ENCODE measurements around the gene MAP6D1.

MAP6D1 gene

DNA sequence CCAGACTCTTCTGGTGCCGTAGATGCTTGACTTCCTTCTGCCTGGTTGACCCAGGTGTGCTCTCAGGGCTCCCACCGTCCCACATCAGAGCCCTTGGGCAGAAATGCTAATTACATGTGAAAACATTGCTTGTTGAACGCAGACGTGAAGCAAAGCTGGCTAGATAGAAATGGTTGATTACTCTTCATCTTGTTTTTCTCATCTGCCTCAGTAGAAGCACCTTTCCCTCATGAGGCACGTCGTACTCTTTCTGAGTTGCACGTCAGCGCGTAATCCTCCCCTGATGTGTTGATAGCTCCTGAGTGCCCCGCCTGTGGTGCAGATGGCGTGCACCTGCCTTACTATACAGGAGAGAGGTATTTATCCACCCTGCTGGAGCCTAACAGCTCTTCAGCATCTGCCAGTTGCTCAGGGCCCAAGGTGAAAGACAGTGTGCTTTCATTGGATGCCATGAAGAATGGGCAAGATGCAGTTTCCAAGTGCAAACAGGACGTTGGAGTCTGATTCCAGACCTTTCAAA is 18.1 kb downstream of the MAP6D1 start:
- H3K27ac ChIP-seq (ENCODE audit: low read depth, low read length), result no peak overlapping the region

DNA sequence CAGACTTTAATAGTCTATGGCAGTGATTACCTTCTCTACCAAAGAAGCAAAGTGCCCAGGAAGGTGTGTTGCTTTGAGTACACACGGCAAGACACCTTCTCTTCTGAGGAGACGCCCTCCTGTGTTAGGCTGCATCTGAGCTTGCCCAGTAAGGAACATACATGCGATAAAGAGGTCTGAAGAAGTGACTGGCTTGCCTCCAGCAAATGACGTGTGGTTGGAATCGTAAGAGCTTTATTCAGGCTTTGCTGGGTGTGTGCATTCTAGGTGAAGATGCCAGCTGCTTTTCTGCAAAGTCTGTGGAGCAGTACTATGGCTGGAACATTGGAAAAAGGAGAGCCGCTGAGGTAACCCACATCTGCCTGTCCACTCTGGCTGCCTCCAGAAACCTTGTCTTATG is 22.4 kb downstream of the MAP6D1 start:
- Histone ChIP-seq H3K79me1 (ENCODE audit: low read length) (no peaks in the 10 kb centered on the region), H3K36me3 (ENCODE audit: control insufficient read depth, insufficient read depth, low read length) (peaks cover 33% of the 10 kb centered on the region), H2BK5ac (ENCODE audit: low read length) (no peak overlapping the region), H3K4me2 (ENCODE audit: low read length) (no peak overlapping the region), H4K5ac (ENCODE audit: low read length) (no peak overlapping the region), H3K9ac (ENCODE audit: low read length) (no peak overlapping the region), H3K27ac (ENCODE audit: low read depth, low read length) (no peak overlapping the region), H3K18ac (ENCODE audit: low read length) (no peak overlapping the region), H2BK15ac (replicated peaks; ENCODE audit: low read depth) (no peak overlapping the region), H3K4me3 (ENCODE audit: low read length) (no peak overlapping the region), H4K8ac (ENCODE audit: low read depth, low read length) (no peak overlapping the region), H3K4ac (ENCODE audit: low read depth, low read length) (no peak overlapping the region), H2AK5ac (ENCODE audit: low read length) (no peak overlapping the region), H2BK120ac (ENCODE audit: low read depth, low read length) (no peak overlapping the region), H3K27me3 (ENCODE audit: insufficient read depth, low read length, poor library complexity) (no peaks in the 10 kb centered on the region), H3K23ac (ENCODE audit: low read length) (no peak overlapping the region), H3K4me1 (ENCODE audit: control insufficient read depth, low read depth, low read length) (no peaks in the 10 kb centered on the region), H3K56ac (ENCODE audit: low read length) (no peak overlapping the region), H3K79me2 (ENCODE audit: control insufficient read depth, insufficient read depth, low read length) (no peaks in the 10 kb centered on the region)
- no peak for DNase-seq
- WGBS (ENCODE audit: extremely low coverage, insufficient coverage, low lambda C conversion rate), result no CpG with 5 or more reads among the region's 6 CpGs

More for the DNA sequence above, 18.1 kb downstream of the MAP6D1 start:
- Histone ChIP-seq H3K56ac (ENCODE audit: low read length) (no peak overlapping the region), H2BK120ac (ENCODE audit: low read depth, low read length) (no peak overlapping the region), H2BK15ac (replicated peaks; ENCODE audit: low read depth) (no peak overlapping the region), H3K9ac (ENCODE audit: low read length) (no peak overlapping the region), H2BK5ac (ENCODE audit: low read length) (no peak overlapping the region), H3K23ac (ENCODE audit: low read length) (no peak overlapping the region), H3K4me3 (ENCODE audit: low read length) (no peak overlapping the region), H3K4ac (ENCODE audit: low read depth, low read length) (no peak overlapping the region), H3K4me1 (ENCODE audit: control insufficient read depth, low read depth, low read length) (no peaks in the 10 kb centered on the region), H3K36me3 (ENCODE audit: control insufficient read depth, insufficient read depth, low read length) (peaks cover 35% of the 10 kb centered on the region), H3K4me2 (ENCODE audit: low read length) (no peak overlapping the region), H4K8ac (ENCODE audit: low read depth, low read length) (no peak overlapping the region), H4K5ac (ENCODE audit: low read length) (no peak overlapping the region), H3K27me3 (ENCODE audit: insufficient read depth, low read length, poor library complexity) (no peaks in the 10 kb centered on the region), H3K79me2 (ENCODE audit: control insufficient read depth, insufficient read depth, low read length) (no peaks in the 10 kb centered on the region), H3K79me1 (ENCODE audit: low read length) (no peaks in the 10 kb centered on the region), H2AK5ac (ENCODE audit: low read length) (no peak overlapping the region), H3K18ac (ENCODE audit: low read length) (no peak overlapping the region)
- WGBS (ENCODE audit: extremely low coverage, insufficient coverage, low lambda C conversion rate), result no CpG with 5 or more reads among the region's 12 CpGs
- no peak for DNase-seq

DNA sequence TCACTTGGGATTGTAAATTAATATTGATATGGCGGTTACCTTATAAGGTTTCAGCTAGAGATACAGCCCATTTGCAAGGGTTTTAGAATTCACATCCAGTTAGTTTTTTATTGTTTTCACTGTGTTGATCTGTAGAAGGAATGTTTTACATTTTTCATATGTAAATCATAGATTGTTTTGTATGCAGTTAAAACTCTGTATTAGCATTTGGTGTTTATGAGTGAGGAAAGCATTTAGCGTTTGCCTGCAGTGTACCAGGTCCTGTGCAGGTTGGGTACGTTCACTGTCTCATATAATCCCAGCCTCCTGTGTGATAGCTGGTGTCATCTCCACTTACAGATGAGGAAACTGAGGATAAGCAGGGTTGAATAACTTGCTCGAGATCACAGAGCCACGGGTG is 23.8 kb downstream of the MAP6D1 start:
- Histone ChIP-seq H3K27ac (ENCODE audit: low read depth, low read length) (no peak overlapping the region), H3K79me2 (ENCODE audit: control insufficient read depth, insufficient read depth, low read length) (no peaks in the 10 kb centered on the region), H4K5ac (ENCODE audit: low read length) (no peak overlapping the region), H3K23ac (ENCODE audit: low read length) (no peak overlapping the region), H3K36me3 (ENCODE audit: control insufficient read depth, insufficient read depth, low read length) (peaks cover 24% of the 10 kb centered on the region), H2BK5ac (ENCODE audit: low read length) (no peak overlapping the region), H3K4me2 (ENCODE audit: low read length) (no peak overlapping the region), H3K4me3 (ENCODE audit: low read length) (no peak overlapping the region), H2AK5ac (ENCODE audit: low read length) (no peak overlapping the region), H3K4me1 (ENCODE audit: control insufficient read depth, low read depth, low read length) (no peaks in the 10 kb centered on the region), H3K9ac (ENCODE audit: low read length) (no peak overlapping the region), H3K27me3 (ENCODE audit: insufficient read depth, low read length, poor library complexity) (no peaks in the 10 kb centered on the region), H3K18ac (ENCODE audit: low read length) (no peak overlapping the region), H3K4ac (ENCODE audit: low read depth, low read length) (no peak overlapping the region), H3K56ac (ENCODE audit: low read length) (no peak overlapping the region), H4K8ac (ENCODE audit: low read depth, low read length) (no peak overlapping the region), H3K79me1 (ENCODE audit: low read length) (no peaks in the 10 kb centered on the region), H2BK15ac (replicated peaks; ENCODE audit: low read depth) (no peak overlapping the region), H2BK120ac (ENCODE audit: low read depth, low read length) (no peak overlapping the region)
- DNase-seq, result no peak
- no CpG with 5 or more reads among the region's 5 CpGs for WGBS (ENCODE audit: extremely low coverage, insufficient coverage, low lambda C conversion rate)

GRCh38 chr3:183800243-183800863 is 25.0 kb downstream of the MAP6D1 start:
- Histone ChIP-seq H3K18ac (ENCODE audit: low read length) (no peak overlapping the region), H3K79me1 (ENCODE audit: low read length) (no peaks in the 10 kb centered on the region), H4K5ac (ENCODE audit: low read length) (no peak overlapping the region), H2BK15ac (replicated peaks; ENCODE audit: low read depth) (no peak overlapping the region), H3K4ac (ENCODE audit: low read depth, low read length) (no peak overlapping the region), H3K4me1 (ENCODE audit: control insufficient read depth, low read depth, low read length) (no peaks in the 10 kb centered on the region), H3K4me3 (ENCODE audit: low read length) (no peak overlapping the region), H4K8ac (ENCODE audit: low read depth, low read length) (no peak overlapping the region), H3K56ac (ENCODE audit: low read length) (no peak overlapping the region), H3K27ac (ENCODE audit: low read depth, low read length) (no peak overlapping the region), H3K79me2 (ENCODE audit: control insufficient read depth, insufficient read depth, low read length) (no peaks in the 10 kb centered on the region), H3K4me2 (ENCODE audit: low read length) (no peak overlapping the region), H2BK5ac (ENCODE audit: low read length) (no peak overlapping the region), H3K9ac (ENCODE audit: low read length) (no peak overlapping the region), H2BK120ac (ENCODE audit: low read depth, low read length) (no peak overlapping the region), H2AK5ac (ENCODE audit: low read length) (no peak overlapping the region), H3K23ac (ENCODE audit: low read length) (no peak overlapping the region), H3K27me3 (ENCODE audit: insufficient read depth, low read length, poor library complexity) (no peaks in the 10 kb centered on the region), H3K36me3 (ENCODE audit: control insufficient read depth, insufficient read depth, low read length) (peaks cover 19% of the 10 kb centered on the region)
- DNase-seq, result no peak
- no CpG with 5 or more reads among the region's 8 CpGs for WGBS (ENCODE audit: extremely low coverage, insufficient coverage, low lambda C conversion rate)

- H4K5ac ChIP-seq (ENCODE audit: low read length), result no peak overlapping the region
- no peaks in the 10 kb centered on the region for H3K4me1 ChIP-seq (ENCODE audit: control insufficient read depth, low read depth, low read length)
- H3K23ac ChIP-seq (ENCODE audit: low read length), result no peak overlapping the region
- H3K79me2 ChIP-seq (ENCODE audit: control insufficient read depth, insufficient read depth, low read length), result no peaks in the 10 kb centered on the region
- DNase-seq, result no peak
- no peaks in the 10 kb centered on the region for H3K27me3 ChIP-seq (ENCODE audit: insufficient read depth, low read length, poor library complexity)
- no peak overlapping the region for H2BK15ac ChIP-seq (replicated peaks; ENCODE audit: low read depth)
- WGBS (ENCODE audit: extremely low coverage, insufficient coverage, low lambda C conversion rate), result no CpG with 5 or more reads among the region's 5 CpGs
- no peaks in the 10 kb centered on the region for H3K79me1 ChIP-seq (ENCODE audit: low read length)
- H3K9ac ChIP-seq (ENCODE audit: low read length), result no peak overlapping the region
- H3K4me2 ChIP-seq (ENCODE audit: low read length), result no peak overlapping the region
- H3K4me3 ChIP-seq (ENCODE audit: low read length), result no peak overlapping the region
- H2BK5ac ChIP-seq (ENCODE audit: low read length), result no peak overlapping the region
- no peak overlapping the region for H4K8ac ChIP-seq (ENCODE audit: low read depth, low read length)
- H3K4ac ChIP-seq (ENCODE audit: low read depth, low read length), result no peak overlapping the region
- no peak overlapping the region for H3K27ac ChIP-seq (ENCODE audit: low read depth, low read length)
- no peak overlapping the region for H2BK120ac ChIP-seq (ENCODE audit: low read depth, low read length)
- no peak overlapping the region for H2AK5ac ChIP-seq (ENCODE audit: low read length)
- H3K56ac ChIP-seq (ENCODE audit: low read length), result no peak overlapping the region
- peaks cover 19% of the 10 kb centered on the region for H3K36me3 ChIP-seq (ENCODE audit: control insufficient read depth, insufficient read depth, low read length)
- H3K18ac ChIP-seq (ENCODE audit: low read length), result no peak overlapping the region
Measured at GRCh38 chr3:183799461-183799860, 25.9 kb downstream of the MAP6D1 start.

GRCh38 chr3:183797996-183798395 is 27.4 kb downstream of the MAP6D1 start:
- Histone ChIP-seq H3K27ac (ENCODE audit: low read depth, low read length) (no peak overlapping the region), H4K8ac (ENCODE audit: low read depth, low read length) (no peak overlapping the region), H3K18ac (ENCODE audit: low read length) (no peak overlapping the region), H3K4ac (ENCODE audit: low read depth, low read length) (no peak overlapping the region), H3K23ac (ENCODE audit: low read length) (no peak overlapping the region), H3K4me1 (ENCODE audit: control insufficient read depth, low read depth, low read length) (no peaks in the 10 kb centered on the region), H3K9ac (ENCODE audit: low read length) (no peak overlapping the region), H3K36me3 (ENCODE audit: control insufficient read depth, insufficient read depth, low read length) (peaks cover 15% of the 10 kb centered on the region), H2BK15ac (replicated peaks; ENCODE audit: low read depth) (no peak overlapping the region), H2AK5ac (ENCODE audit: low read length) (no peak overlapping the region), H3K4me2 (ENCODE audit: low read length) (no peak overlapping the region), H3K79me1 (ENCODE audit: low read length) (no peaks in the 10 kb centered on the region), H3K27me3 (ENCODE audit: insufficient read depth, low read length, poor library complexity) (no peaks in the 10 kb centered on the region), H3K56ac (ENCODE audit: low read length) (no peak overlapping the region), H3K4me3 (ENCODE audit: low read length) (no peak overlapping the region), H3K79me2 (ENCODE audit: control insufficient read depth, insufficient read depth, low read length) (no peaks in the 10 kb centered on the region), H4K5ac (ENCODE audit: low read length) (no peak overlapping the region), H2BK120ac (ENCODE audit: low read depth, low read length) (no peak overlapping the region), H2BK5ac (ENCODE audit: low read length) (no peak overlapping the region)
- no CpG with 5 or more reads among the region's 9 CpGs for WGBS (ENCODE audit: extremely low coverage, insufficient coverage, low lambda C conversion rate)
- DNase-seq, result no peak
